HG02943 (cell line): Measurements from ENCODE around the gene ATF3.

Source experiments
- ATAC-seq: cut with Tn5 transposase; IDR thresholded peaks from one replicate; pipeline ENCODE4 v1.9.1; 2021; ENCODE audit warnings: mild to moderate bottlenecking, low read depth, moderate library complexity; ENCODE audit not compliant: unreplicated experiment

ATF3 gene, protein sequence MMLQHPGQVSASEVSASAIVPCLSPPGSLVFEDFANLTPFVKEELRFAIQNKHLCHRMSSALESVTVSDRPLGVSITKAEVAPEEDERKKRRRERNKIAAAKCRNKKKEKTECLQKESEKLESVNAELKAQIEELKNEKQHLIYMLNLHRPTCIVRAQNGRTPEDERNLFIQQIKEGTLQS

DNA sequence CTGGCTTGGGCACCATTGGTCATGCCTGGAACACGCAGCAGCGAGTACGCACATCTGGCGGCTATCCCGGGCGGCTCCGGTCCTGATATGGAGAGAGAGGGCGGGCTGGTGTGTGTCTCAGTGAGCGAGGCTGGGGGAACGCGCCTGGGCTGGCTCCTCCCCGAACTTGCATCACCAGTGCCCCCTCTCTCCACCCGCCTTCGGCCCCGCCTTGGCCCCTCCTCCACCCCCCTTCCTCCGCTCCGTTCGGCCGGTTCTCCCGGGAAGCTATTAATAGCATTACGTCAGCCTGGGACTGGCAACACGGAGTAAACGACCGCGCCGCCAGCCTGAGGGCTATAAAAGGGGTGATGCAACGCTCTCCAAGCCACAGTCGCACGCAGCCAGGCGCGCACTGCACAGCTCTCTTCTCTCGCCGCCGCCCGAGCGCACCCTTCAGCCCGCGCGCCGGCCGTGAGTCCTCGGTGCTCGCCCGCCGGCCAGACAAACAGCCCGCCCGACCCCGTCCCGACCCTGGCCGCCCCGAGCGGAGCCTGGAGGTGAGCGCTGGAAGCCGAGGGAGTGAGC is at the start of gene ATF3:
Gene ATF3, plus strand, starts transcription at position 370 of the 567 bp plus-strand sequence. CDS start 6,261 bp downstream, outside the sequence.
- ATAC-seq, result peak; percentile 64

DNA sequence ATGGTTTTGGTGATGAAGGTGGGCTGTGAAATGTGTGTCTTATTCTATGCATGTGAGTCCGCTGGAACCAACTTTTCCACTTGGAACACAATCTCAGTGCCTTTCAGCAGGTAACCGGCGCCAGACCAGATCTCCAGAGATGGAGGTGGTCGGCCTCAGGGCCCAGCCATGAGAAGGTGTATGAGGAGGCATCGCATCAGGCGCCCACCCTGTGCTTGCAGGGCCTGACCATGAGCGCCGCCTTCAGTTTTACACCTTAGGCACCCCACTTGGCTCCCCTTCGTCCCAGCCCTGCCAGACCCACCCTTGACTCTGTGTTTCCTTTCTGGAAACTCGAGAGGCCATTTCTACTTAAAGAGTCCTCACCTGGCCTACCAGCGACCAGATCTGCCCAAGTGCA is 48.6 kb upstream of the ATF3 start:
- ATAC-seq, result no peak

DNA sequence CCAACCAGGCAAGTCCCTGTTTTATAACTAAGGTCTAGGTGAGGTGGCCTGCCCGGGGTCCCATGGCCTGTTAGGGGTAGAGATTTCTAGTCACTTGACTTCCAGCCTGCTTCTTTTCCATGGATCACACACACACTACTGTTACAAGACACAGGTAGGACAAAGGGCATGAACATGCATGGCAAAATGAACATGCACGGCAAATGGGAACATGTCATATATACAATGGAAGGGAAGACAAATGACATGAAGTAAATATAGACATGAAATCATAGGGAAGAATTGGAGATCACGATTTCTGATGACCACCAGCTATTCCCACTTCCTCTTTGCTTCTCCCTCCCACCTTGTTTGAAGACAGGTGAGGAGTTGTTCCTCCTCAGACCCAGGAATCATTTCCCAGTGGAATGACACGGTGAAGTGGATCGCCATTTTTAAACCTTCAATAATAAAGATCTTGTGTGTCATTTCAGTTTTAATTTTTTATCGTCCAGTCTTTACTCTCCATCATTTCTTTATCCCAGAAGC is 47.6 kb upstream of the ATF3 start:
- no peak for ATAC-seq

DNA sequence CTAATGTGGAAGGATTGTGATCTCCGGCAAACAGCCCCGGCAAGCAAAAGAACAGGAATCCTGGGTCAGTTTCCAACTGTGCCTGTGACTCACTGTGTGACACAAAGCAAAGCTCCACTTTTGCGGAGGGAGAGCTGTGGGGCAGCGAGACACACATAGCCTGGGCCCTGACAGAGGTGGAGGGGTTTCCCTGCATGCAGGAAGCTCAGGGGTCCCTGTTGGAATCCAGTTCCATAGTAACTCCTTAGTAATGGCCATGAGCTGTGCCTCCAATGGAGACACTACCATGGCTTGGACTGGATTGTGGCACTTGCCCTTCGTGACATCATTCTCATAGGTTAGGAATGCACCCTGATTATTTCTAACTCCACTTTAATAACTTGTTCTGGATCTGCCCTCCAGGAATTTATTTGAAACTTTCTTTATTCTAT is 47.0 kb upstream of the ATF3 start:
- no peak for ATAC-seq

DNA sequence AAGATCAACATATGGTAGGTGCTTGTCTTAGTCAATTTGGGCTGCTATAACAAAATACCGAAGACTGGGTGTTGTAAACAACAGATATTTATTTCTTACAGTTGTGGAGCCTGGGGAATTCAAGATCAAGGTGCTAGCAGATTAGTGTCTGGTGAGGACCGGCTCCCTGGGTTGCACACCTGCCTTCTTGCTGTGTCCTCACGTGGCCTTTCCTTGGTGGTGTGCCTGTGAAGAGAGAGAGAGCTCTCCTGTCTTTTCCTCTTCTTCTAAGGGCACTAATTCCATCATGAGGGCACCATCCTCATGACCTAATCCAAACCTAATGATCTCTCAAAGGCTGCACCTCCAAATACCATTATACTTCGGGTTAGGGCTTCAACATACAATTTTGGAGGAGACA is 45.8 kb upstream of the ATF3 start:
- ATAC-seq, result no peak

DNA sequence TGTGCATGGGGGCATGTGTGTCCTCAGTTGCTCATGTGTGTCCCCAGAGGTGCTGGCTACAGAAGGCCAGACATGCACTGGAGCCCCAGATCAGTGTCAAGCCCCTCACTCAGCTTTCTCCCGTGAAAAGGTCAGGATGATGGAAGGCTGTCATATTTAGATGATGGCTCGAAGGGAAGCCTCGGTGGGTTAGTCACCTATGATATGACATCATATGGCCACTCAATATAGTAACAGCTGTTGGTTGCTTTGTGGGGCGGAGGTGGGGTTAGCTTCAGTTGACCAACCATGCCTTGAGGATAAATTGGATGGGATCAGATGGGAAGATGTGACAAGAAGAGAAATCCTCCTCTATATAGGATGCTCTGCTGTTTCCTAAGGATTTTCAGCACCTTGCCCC is 43.5 kb upstream of the ATF3 start:
- ATAC-seq, result no peak

DNA sequence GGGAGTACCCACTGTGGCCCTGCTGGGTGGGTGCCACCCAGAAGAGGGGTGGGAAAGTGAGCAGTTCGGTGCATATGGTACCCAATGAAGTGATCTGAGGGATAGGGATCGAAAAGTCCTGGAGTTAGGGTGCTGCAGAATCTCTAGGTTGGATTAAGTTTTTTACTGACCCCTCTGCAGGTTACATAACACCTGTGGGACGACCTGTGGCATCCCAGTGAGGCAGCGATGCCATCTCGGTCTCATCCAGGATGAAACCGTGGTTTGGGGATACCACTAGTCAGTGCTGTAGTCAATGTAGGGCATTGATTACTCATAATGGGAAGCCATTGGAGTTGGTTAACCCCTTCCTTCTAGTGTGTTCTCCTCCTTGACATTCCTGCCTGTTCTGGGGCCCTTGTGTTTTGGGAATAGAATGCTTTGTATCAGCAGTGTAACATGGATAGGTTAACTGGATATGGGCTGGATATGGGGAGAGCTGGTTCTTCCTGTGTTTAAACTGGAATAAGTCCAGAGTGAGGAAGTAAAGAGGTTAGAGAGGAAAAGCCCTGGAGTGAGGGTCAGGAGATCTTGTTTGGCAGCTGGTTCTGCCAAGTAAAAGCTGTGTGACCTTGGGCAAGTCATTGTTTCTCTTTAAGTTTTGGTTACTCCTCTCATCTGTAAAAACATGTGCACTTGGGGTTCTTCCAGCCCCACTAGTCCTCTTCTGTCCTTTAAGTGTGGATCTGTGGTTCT is 42.8 kb upstream of the ATF3 start:
- no peak for ATAC-seq

DNA sequence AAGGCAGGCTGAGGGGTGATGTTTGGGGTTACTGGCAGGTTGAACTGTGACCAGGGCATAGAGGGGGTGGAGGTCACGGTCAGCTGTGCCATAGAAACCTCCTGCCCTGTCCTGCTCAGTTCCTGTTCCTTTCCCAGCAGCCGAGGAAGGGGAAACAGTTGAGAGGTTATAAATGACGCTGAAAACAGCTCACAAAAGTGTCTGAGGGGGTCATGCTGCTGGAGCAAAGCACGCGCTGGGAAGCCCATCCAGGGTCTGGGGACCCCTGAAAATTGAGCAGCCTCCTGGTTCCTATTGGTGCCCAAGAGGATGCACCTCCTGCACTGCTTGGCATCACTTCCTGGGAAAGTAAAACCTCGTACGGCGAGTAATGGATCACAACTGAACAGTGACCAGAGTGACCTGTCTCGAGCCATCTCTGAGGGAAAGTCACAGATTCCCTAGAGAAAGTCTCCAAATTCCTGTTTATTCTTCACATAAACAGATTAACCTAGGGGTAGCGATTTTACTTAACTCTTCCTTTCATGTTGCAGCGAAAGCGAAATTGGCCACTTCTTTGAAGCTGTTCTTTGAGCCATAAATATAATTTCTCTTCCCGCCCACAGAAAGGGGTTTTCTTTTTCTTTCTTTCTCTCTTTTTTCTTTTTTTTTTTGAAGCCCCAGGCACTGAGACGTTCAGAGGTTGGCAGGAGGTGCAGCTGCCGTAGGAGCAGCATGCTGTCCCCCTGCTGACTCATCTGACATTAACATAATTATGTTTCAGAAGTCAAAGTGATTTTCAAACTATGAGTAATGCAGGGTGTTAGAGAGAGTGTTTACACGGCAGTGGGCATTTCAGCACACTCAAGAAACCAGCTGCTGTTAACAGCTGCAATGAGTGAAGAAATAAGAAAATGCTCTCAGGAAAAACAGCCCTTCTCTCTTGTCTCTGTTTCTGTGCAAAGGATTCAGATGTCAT is 41.8 kb upstream of the ATF3 start:
- ATAC-seq, result peak; percentile 98

DNA sequence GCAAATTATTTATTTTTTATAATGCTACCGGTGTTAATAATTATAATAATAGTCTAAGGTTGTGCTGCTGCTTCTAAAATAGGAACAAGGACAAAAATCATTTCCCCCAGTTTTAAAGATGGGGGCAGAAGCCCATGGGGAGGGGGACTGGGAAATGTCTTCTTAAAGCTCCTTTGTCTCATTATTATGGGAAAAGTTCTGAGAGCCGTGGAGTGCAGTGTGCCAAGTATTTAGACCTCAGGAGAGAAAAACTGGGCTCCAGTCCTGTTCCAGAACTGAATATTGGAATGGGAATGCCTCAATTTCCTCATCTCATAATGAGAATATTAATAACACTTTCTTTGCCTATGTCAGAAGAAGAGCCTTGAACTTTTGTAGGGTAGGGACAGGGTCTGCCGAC is 40.9 kb upstream of the ATF3 start:
- no peak for ATAC-seq

DNA sequence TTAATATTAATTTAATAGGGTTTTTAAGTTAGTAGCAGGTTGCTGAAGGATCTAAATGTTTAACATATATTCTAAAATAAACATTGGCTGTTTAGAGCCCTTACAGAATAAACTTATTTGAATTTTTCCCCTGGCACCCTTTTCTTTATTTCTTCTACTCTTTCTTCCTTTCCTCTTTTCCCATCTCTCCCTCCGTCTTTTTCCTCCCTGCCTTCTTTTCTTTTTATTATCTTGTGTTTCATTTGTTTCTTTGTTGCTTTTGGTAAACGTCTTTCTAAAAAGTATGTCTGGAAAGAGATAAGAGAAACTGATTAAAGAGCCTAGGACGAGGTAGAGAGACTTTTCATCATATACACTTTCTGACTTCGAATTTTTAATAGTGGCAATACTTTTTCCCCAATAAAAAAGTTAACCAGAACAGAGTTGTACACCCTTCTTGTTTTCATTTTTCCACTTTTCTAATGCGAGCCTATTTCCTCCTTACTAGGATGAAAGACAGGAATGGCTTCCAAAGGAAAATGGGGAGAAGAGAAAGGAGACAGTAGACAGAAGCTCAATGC is 39.5 kb upstream of the ATF3 start:
- ATAC-seq, result no peak

DNA sequence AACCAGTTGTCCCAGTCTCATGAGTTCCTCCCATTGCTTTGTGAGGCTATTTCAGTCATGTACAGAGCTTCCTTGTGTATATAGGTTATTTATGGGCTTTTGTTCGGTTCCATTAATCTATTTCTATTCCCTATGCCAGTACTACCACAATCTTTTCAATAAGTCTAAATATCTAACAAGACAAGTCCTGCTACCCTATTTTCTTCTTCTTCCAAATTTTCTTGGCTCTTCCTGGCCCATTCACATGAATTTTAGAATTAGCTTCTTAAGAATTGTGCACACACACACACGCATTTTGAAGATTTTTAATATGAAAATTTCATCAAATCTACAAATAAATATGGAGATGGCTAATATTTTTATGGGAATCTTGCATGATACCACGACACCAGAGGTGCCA is 33.8 kb upstream of the ATF3 start:
- ATAC-seq, result no peak

DNA sequence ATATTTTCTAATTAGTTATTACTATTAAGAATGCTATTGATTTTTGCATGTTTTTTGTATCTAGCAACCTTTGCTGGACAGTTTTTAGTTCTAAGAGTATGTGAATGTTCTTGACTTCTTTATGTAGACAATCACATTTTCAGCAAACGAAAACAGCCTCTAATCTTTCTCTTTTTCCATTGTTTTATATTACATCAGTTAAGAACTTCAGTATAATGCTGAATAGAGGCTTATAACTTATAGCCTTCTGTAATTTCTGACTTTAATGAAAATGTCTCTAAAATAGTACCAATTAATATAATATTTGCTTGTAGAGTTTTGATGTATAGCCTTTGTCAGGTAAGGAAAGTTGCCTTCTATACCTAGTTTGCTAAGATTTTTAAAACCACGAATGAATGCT is 33.2 kb upstream of the ATF3 start:
- ATAC-seq, result no peak

DNA sequence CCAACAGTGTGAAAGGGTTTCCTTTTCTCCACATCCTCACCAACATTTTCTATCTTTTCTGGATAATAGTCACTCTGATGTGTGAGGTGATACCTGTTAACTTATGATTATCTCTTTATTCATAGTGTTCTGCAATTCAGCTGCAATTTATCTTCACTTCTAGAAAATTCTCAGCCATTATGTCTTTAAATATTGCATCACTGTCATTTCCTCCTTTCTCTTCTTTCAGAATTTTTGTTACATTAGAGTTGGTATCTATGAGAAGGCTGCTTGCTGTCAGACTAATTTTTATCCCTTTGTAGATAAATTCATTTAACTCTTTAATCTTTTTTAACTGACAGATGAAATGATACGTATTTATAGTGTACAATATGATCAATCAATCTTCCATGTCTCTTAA is 30.5 kb upstream of the ATF3 start:
- no peak for ATAC-seq

DNA sequence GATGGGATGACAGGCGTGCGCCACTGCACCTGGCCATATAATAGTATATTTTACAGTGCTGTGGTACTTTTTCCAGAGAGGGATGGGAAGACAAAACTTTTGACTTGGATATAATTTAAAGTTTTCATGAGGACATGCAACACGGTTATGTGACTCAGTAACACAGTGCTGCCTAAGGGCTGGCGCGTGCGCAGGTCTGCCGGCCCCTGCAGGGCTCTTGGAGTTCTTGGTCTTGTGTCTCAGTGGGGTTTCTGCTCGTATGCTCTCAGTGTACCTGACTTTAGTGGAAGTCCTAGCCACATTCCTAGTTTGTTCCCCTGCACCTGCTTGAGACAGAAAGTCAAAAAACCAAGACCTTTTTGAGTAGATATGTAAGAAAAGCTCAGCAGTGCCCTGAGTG is 27.5 kb upstream of the ATF3 start:
- no peak for ATAC-seq

DNA sequence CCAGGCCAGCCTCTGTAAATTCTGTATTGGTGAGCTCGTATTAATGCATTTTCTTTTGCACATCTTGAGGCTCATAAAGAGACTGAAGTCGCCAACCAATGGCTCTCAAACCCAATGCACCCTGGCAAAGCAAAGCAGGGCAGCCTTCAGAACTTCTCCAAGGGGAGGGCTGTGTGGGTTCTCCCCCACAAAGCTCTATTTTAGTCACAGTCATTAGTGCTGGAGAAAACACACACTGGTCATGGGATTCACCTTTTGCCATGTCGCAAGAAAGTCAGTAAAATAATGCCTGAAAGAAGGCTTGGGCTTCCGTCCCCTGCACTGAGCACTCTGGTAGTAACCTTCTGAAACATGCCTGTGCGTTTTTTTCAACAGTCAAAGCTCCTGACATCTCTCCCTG is 26.3 kb upstream of the ATF3 start:
- ATAC-seq, result no peak

DNA sequence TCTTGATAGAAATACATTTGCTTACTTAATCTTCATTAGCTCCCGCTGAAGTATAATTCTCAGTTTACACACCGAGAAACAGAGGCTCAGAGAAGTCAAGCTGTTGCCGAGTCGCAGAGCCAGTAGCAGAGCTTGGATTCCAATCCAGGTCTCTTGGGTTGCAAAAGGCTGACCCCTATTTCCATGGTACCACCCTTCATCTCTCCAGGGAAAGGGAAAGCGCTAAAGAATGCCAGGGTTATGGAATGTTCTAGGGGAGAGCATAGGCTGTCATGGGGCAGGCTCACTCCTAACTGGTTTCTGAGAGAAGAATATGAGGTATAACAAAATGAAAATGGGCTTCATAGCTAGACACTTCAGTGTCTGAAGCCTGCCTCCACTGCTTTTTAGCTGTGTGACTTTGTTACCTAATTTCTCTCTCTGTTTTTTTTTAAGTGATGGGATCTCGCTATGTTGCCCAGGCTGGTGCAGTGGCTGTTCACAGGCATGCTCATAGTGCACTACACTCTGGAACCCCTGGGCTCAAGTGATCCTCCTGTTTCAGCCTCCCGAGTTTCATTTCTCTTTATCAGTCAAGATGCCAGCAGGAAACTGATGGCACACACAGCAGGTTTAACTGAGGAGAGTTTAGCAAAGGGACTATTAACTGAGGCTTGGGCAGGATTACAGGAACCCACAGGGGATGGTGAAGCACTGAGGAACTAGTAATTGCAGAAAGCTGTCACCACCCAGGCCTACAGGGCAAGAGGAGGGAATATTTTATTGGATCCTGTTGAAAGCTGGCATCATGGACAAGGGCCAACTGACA is 25.5 kb upstream of the ATF3 start:
- ATAC-seq, result no peak

DNA sequence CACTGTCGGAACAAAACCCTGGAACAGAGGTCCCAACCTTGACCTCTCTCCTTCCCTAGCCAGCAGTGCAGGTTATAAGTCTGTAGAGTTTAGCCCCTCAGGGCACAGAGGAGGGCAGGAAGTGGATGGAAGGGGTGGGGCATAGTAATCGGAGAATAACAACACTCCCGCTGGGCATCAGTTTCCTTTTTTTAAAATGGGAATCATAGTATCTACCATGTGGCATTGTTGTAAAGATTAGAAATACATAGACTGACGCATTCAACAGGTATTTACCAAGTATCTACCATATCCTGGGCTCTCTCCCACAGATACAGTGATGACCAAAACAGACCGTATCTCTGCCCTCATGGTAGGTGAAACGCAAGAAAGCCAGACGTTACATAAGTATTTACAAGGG is 24.9 kb upstream of the ATF3 start:
- no peak for ATAC-seq

DNA sequence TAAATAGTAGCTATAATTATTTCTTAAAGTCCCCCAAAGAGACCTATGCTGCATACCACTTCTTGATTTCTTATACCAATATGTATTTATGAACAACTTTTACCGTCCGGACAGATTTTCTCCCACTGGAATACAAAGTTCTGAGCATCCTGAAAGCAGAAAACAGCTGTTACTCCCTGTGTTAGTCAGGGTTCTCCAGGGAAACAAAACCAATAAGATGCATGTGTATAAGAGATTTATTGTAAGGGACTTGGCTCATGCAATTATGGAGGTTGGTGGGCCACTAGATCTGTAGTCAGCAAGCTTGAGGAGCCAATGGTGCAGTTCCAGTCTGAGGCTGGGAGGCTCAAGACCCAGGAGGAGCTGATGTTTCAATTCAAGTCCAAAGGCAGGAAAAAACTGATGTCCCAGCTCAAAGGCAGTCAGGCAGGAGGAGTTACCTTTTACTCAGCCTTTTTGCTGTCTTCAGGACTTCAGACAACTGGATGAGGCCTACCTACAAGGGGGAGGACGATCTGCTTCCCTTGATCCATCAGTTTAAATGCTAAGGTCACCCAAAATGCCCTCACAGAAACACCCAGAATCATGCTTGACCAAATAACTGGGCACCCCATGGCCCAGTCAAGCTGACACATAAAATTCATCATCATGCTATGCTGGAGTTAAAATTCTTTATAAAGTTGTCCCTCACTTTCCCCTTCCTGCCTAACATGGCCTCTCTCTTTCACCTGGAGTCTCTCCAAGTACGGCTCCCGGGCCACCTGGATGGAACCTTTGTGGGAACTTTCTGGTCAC is 24.3 kb upstream of the ATF3 start:
- ATAC-seq, result no peak

DNA sequence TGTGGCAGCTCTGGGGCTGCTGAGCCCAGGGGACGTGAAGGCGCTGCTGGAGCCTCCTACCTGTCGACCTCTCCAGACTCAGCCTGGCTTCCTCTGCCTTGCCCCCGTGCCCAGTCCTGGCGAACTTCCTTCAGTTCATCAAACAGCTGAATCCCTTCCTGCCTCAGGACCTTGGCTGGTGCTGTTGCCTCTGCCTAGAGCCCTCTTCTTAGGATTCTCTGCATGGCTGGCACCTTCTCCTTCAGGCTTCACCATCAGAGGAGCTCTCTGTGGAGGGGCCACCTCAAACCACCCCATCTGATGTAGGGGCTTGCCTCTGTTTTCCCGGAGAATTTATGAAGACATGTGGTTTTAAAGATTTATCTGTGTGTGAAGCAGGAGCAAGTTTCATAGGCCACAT is 23.4 kb upstream of the ATF3 start:
- ATAC-seq, result no peak
